ENCODE data around the gene MSRB1. TPM values are rescaled to one million over a fixed set of nuclear protein-coding genes. Genes with fewer than 3 reads are reported as not detected.

Gene MSRB1
- total and polyA plus RNA-seq, 4 donors = 32.2 to 169 (median 98.0) TPM

DNA sequence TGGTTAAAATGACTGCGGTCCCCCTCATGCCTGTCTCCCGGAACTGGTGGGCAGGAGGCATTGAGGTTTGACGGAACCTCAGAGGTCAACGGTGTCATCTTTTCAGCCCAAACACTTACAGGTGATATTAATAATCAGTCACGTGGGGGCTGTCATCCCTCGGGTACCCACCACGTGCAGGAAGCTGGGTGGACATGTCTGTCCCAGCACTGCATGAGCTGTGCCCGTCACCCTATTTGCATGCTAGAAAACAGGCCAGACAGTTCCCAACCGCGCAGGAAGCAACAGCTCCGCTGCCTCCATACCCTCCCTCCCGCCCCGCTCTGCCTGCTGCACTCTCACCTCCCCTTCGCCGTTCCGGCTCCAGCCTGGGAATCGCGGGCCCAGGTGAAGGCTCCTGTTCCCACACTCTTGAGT, 48.1 kb upstream of the MSRB1 start (continued):
- TF ChIP-seq, protein P1, sequence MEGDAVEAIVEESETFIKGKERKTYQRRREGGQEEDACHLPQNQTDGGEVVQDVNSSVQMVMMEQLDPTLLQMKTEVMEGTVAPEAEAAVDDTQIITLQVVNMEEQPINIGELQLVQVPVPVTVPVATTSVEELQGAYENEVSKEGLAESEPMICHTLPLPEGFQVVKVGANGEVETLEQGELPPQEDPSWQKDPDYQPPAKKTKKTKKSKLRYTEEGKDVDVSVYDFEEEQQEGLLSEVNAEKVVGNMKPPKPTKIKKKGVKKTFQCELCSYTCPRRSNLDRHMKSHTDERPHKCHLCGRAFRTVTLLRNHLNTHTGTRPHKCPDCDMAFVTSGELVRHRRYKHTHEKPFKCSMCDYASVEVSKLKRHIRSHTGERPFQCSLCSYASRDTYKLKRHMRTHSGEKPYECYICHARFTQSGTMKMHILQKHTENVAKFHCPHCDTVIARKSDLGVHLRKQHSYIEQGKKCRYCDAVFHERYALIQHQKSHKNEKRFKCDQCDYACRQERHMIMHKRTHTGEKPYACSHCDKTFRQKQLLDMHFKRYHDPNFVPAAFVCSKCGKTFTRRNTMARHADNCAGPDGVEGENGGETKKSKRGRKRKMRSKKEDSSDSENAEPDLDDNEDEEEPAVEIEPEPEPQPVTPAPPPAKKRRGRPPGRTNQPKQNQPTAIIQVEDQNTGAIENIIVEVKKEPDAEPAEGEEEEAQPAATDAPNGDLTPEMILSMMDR (IDR thresholded peaks at IDR 0.05; ENCODE audit: low read depth, low read length, missing input control) = no peak
- TF ChIP-seq FOXA1 (IDR thresholded peaks at IDR 0.05) (no peak), EGR1 (IDR thresholded peaks at IDR 0.05; ENCODE audit: low read depth in 2 of 2) (no peak)

- Histone ChIP-seq H3K27ac (ENCODE audit: low read depth in 1 of 2, low read length in 2 of 2) (no peak overlapping the region), H3K9ac (ENCODE audit: low read depth in 1 of 2, low read length in 2 of 2) (no peak overlapping the region), H3K4me3 (ENCODE audit: low read depth in 1 of 3, low read length in 3 of 3) (peak overlapping the region in 1 of 3 donors; percentile 24), H3K9me3 (ENCODE audit: control insufficient read depth in 4 of 4, low read length in 3 of 4) (no peaks in the 10 kb centered on the region), H3K27me3 (ENCODE audit: control insufficient read depth in 4 of 4, insufficient read depth in 4 of 4, low read length in 3 of 4) (peaks cover 0 to 9% (median 4%) of the 10 kb centered on the region in 4 donors), H3K36me3 (ENCODE audit: control insufficient read depth in 4 of 4, insufficient read depth in 3 of 4, low read depth in 1 of 4, low read length in 3 of 4) (peaks cover 0 to 15% (median under 1%) of the 10 kb centered on the region in 4 donors), H3K4me1 (ENCODE audit: control insufficient read depth in 4 of 4, insufficient read depth in 4 of 4, low read length in 3 of 4) (peaks cover 2 to 31% (median 17%) of the 10 kb centered on the region in 4 donors)
- WGBS = 8% methylated on average over 50 of the region's 50 CpGs
- TF ChIP-seq TAF1 (conservative IDR thresholded peaks at IDR 0.05) (no peak), HNF4G (IDR thresholded peaks at IDR 0.05) (no peak), SP1 (IDR thresholded peaks at IDR 0.05) (no peak)
- TF ChIP-seq, protein P2, sequence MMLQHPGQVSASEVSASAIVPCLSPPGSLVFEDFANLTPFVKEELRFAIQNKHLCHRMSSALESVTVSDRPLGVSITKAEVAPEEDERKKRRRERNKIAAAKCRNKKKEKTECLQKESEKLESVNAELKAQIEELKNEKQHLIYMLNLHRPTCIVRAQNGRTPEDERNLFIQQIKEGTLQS (IDR thresholded peaks at IDR 0.05) = no peak
- TF ChIP-seq, protein P1 (IDR thresholded peaks at IDR 0.05; ENCODE audit: low read depth, low read length, missing input control) = no peak
- DNase-seq (ENCODE audit: low spot score) = no peak
These were observed 47.5 kb upstream of the MSRB1 start for GRCh38 chr16:1990351-1991134.

GRCh38 chr16:1990101-1990350, 47.0 kb upstream of the MSRB1 start:
- TF ChIP-seq HNF4G (IDR thresholded peaks at IDR 0.05) (no peak), FOXA2 (IDR thresholded peaks at IDR 0.05) (no peak), SP1 (IDR thresholded peaks at IDR 0.05) (no peak)
- Histone ChIP-seq H3K4me1 (ENCODE audit: control insufficient read depth in 4 of 4, insufficient read depth in 4 of 4, low read length in 3 of 4) (peaks cover 8 to 37% (median 20%) of the 10 kb centered on the region in 4 donors), H3K9me3 (ENCODE audit: control insufficient read depth in 4 of 4, low read length in 3 of 4) (no peaks in the 10 kb centered on the region), H3K4me3 (ENCODE audit: low read depth in 1 of 3, low read length in 3 of 3) (peak overlapping the region in 1 of 3 donors; percentile 24), H3K27ac (ENCODE audit: low read depth in 1 of 2, low read length in 2 of 2) (no peak overlapping the region), H3K9ac (ENCODE audit: low read depth in 1 of 2, low read length in 2 of 2) (no peak overlapping the region), H3K27me3 (ENCODE audit: control insufficient read depth in 4 of 4, insufficient read depth in 4 of 4, low read length in 3 of 4) (peaks cover 0 to 9% (median 4%) of the 10 kb centered on the region in 4 donors), H3K36me3 (ENCODE audit: control insufficient read depth in 4 of 4, insufficient read depth in 3 of 4, low read depth in 1 of 4, low read length in 3 of 4) (peaks cover 0 to 17% (median under 1%) of the 10 kb centered on the region in 4 donors)
- WGBS = 2% methylated on average over 25 of the region's 25 CpGs
- no peak for DNase-seq (ENCODE audit: low spot score)
